ENCODE data around the gene KLB.
"Not testable (repeated sequence)": the region's sequence is repeated elsewhere in the genome, so short reads cannot be mapped to it uniquely, and the experiment has no call there.

Gene KLB

DNA sequence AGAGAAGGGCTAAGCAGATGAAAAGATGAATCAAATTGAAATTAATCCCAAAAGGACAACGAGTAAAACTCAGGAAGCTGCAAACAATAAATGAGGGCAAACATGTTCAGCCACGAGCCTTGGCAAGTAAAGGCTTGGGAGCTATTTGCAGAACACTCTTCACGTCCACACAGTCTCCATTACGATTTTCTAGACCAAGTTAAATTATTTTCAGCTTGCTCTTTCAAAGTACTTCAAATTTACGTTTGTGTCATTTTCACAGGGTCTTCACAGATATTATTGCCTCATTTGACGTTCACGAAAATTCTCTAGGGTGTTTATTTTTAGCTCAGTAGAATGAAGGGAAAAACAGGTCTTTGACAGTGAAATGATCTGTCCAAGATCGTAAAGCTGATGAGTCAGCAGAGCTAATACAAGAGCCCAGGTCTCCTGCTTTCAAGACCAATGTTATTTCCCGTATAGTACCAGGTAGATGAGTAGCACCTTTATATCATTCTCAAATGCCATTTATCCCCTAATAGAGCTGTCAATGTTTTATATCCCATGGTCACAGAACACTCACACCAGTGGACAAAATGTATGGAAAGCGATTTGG is 20.9 kb downstream of the KLB start:
- no peak for DNase-seq

DNA sequence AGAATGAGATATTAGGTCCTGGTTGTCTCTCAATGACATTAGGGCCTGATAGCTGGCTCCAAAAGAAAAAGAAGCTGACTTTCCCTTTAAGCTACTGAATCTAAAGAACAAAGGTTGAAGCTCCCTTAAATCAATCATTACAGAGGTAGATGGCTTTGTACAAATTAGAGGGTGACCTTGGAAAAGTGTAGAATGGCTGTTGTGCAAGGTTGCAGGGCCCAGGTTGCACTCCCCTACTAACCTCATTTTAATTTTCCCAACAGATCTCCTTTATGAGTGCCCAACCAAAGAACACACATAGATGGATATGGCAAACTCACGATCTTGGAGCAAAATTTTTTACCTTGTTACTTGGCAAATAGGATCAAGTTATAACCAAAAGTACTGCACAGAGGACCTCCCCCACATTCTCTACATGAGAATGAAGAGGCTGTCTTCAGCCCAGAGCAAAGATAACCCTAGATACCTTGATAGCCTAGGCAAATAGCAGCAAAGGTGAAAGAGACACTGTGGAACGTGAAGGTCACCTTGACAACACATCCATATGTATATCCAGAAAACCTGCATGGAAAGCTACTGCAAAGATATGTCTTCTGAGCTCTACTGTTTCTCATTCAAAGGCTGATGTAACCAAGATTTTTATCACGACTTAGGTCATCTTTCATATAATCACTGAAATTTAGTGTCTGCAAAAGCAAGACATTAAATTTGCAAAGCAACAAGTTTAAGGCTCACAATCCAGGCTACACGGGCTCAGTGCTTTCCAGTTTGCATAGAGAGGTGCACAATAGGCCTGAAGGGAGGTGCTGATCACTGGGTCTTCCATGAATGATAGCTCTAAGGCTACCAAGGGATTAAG is 23.0 kb downstream of the KLB start:
- no peak for DNase-seq

DNA sequence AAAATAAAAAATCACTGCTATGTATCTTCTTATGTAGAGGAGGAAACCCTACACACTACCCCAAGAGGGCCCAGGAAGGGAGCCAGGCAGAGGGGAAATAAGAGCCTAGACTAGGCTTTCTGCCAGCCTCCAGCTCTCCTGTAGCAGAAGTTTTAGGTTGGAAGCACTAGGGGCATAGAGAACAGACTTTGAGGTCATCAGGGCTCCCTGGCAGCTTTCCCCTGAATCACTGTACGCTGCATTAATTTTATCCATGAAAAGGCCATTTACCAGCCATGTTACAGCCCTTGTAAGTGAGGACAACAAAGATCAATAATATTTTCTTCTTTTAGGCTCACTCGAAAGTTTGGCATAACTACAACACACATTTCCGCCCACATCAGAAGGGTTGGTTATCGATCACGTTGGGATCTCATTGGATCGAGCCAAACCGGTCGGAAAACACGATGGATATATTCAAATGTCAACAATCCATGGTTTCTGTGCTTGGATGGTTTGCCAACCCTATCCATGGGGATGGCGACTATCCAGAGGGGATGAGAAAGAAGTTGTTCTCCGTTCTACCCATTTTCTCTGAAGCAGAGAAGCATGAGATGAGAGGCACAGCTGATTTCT is 27.3 kb downstream of the KLB start:
- DNase-seq = no peak

DNA sequence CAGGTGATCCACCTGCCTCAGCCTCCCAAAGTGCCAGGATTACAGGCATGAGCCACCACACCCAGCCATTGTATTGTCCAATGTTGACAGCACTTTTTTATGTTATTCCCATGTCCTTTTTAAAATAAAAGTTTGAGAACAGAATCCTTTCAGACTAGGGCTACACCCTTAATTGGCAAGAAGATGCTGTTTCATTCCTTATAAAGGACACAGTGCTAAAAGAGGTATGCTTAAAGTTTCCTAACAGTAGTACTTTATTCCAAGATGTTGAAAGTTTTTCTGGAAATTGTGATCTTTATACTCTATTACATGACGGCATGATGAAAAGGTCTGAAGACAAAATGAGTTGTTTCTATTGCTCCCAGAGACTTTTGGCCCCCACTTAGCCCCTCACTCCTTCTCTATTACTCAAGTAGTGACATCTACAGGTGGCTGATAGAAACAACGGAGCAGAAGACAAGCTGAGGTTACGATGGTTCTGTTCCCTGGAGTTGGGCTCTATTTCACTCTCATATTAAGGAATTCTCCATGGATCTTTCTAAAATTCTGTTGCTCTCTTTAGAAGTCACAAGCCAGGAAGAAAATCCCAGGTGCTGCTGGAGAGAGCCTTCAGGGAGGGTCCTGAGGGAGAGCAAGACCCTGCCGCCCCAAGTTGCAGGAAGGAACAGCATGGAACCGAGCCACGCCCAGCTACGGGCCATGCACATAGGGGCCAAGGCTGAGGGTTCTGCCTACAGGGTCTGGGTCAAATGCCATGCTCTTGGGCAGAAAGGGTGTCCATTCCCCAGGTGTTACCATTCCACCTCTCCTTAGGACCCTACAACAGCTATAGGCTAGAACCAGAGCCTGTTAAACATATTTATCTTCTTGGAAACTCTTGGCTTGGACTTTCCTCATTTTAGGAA is 29.2 kb downstream of the KLB start:
- DNase-seq = no peak

DNA sequence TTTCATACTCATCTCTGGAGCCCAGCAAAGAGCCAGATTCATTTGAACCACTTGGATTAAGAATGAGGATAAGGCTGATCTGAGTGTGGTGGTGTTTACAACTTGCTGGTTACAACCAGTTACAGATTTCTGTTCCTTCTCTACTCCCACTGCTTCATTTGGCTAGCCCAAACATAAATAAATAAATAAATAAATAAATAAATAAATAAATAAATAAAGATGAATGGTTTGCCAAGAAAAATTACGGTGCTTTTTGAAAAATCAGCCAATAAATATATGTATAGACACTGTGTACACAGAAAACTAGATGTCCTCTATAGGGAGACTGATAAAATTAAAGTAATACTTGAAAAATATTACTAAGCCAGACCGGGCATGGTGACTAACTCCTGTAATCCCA is 34.9 kb downstream of the KLB start:
- no peak for DNase-seq

DNA sequence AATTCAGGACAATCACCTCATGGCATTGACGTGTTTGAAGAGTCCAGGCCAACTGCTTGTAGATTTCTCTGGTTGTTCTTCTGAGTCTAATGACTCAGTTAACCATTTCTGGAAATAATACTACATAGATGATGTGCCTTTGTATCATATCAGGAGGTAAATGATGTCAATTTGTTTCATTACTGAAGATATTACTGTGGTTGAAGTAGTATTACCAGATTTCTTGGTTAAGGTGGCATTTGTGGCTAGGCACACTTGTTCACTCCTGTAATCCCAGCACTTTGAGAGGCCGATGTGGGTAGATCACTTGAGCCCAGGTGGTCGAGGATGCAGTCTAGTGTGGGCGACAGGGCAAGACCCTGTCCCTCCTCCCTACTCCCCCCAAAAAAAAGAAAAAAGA is 36.3 kb downstream of the KLB start:
- no peak for DNase-seq

DNA sequence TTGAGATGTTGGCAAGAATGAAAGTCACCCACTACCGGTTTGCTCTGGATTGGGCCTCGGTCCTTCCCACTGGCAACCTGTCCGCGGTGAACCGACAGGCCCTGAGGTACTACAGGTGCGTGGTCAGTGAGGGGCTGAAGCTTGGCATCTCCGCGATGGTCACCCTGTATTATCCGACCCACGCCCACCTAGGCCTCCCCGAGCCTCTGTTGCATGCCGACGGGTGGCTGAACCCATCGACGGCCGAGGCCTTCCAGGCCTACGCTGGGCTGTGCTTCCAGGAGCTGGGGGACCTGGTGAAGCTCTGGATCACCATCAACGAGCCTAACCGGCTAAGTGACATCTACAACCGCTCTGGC is 39.7 kb downstream of the KLB start:
- no peak for DNase-seq

DNA sequence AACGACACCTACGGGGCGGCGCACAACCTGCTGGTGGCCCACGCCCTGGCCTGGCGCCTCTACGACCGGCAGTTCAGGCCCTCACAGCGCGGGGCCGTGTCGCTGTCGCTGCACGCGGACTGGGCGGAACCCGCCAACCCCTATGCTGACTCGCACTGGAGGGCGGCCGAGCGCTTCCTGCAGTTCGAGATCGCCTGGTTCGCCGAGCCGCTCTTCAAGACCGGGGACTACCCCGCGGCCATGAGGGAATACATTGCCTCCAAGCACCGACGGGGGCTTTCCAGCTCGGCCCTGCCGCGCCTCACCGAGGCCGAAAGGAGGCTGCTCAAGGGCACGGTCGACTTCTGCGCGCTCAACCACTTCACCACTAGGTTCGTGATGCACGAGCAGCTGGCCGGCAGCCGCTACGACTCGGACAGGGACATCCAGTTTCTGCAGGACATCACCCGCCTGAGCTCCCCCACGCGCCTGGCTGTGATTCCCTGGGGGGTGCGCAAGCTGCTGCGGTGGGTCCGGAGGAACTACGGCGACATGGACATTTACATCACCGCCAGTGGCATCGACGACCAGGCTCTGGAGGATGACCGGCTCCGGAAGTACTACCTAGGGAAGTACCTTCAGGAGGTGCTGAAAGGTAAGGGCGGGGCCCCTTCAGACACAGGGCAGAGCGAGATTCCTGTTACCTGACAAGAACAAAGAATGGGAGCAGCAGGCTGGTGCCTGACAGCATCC is 40.3 kb downstream of the KLB start:
- DNase-seq = no peak

DNA sequence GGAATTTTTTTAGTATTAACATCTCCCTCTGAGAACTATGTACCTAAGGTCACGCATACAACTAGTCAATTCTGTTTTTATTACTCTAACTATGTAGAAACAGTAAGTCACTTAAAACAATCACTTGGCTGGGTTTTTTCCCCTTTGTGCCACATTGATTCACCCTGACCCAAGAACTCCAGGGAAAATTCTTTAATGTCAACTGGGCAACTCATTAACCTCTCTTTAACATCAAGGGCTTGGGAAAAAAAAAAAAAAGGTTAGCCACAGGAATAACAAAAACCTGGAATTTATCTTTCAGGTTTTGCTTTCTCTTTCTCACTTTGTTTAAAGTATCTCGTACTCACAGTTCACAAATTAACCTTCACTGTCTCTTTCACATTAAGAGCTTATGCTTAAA is 43.9 kb downstream of the KLB start:
- no peak for DNase-seq

DNA sequence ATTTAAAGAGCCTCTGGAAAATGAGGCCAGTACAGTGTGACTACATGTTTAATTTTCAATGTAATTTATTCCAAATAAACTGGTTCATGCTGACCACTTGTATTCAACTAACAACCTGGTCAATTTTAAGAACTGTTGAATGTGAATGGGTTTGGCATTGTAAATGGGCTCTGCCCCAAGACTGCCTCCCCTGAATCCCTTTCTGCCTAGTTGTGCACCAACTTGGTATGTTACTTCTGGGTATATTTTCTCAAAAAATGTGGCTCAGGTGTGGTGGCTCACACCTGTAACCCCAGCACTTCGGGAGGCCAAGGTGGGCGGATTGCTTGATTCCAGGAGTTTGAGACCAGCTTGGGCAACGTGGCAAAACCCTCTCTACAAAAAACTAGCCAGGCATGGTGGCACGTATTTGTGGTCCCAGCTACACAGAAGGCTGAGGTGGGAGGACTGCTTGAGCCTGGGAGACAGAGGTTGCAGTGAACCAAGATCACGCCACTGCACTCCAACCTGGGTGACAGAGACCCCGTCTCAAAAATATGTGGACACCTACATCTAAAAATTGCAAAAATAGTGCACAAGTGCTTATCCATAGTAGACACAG is 44.8 kb downstream of the KLB start:
- DNase-seq = no peak

DNA sequence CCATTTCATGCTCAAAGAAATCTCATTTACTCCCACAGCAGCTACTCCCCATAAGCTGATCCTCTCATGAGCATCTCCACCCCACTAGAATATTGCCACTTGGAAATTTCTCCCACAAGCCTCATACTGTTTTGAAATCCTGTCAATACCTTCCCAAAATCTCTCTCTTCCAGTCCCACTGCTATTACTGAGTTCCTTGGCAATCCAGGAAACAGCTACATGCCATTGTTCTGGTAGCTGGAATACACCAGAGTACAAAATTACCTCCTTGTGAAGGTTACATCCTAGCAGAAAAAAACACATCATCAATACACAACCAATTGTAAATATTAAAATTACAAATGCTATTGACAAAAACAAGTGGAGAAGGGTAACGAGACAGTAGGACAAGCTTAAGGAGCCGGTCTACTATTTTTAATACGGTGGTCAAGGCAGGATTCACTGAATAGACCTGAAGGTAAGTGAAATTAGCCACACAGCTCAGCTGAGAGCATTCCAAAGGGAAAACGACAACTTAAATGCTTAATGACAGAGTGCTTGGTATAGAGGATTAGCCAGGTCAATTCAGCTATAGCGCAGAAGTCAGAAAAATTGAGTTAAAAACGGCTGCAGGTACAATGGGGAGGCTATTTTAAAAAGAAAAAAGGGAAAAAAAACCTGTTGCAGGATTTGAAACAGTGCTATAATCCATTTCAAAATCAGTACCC is 45.6 kb downstream of the KLB start:
- no peak for DNase-seq

DNA sequence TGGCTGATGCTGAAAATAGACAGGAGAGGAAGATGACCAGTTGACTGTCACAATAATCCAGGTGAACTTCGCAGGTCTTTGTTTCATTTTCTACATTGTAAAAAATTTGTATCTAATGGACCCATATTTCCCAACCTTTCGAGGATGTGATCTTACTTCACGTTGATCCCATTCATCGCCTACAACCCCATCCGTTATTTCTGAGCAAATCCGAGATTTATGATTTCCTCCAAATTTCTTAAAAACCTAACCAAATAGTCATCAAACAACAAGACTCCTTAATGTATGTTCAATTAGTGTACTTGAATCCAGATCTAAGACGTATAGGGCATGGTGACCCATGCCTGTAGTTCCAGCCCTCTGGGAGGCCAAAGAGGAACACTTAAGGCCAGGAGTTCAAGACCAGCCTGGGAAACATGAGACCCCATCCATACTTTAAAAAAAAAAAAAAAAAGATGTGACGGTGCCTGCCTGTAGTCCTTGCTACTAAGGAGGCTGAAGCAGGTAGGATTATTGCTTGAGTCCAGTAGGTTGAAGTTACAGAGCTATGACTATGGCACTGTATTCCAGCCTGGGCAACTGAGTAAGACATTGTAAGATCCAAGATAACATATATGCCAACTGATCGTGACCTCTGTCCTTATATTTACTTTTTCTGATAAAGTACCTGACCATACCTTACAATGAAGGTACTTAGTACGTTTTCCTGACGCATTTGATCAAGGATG is 46.3 kb downstream of the KLB start:
- DNase-seq = no peak

DNA sequence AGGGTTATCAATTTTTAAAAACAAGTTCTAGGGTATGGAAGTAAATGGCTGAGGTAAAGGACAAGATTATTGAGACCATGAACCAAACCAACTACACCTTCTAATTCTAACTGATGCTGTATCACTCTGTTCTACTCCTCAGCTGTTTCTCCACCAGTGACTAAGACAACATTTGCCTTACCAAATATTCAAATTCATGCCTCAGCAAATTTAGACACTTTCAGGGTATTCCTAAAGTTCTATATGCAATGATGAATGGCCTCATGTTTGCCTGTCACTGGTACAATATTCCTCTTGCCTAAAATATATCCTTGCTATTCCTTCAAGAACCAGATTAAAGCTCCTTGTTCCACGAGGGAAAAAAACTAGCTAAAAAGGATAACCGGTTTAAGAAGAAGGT is 47.0 kb downstream of the KLB start:
- no peak for DNase-seq

DNA sequence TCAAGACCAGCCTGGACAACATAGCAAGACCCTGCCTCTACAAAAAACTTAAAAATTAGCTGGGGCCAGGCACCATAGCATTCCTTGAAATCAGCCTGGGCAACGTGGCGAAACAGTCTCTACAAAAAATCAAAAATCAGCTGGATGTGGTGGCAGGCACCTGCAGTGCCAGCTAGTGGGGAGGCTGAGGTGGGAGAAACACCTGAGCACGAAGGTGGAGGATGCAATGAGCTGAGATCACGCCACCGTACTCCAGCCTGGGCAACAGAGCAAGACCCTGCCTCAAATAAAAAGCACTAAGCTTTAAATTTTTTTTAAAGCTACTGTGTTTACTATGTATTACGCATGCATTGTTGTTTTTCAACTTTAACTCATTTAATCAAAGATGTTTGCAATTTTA is 48.8 kb downstream of the KLB start:
- no peak for DNase-seq

DNA sequence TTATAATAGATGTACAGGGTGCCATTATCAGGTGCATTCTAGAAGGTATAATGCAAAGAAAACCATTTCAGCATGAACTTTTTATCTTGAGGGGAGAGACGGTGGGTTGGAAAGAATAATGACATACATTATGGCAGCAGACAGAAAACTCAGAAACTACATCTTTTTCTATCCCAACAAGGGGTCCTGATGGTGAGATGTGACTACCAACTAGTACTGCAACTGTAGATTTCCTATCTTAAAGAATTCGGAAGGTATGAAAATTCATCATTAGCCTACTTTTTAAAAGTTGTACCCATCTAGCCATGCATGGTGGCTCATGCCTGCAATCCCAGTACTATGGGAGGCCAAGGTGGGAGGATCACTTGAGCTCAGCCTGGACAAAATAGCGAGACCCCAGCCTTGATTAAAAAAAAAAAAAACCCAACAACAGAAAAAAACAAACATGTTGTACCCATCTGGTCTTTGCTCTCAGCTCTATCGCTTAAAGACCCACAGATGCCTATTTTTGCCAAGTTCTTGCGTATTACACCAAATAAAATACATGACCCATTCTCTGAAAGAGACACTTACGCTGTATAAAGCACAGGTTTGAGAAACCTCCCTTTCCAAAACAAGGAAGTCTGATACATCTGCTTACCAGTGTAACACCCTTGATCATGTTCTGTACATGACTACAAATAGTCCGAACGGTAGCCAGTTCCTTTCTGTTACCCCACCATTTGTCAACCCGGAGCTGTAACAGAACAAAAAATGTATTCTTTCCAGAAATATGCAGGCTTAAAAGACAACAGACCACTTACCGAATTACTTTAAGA is 50.4 kb downstream of the KLB start:
- DNase-seq = no peak

DNA sequence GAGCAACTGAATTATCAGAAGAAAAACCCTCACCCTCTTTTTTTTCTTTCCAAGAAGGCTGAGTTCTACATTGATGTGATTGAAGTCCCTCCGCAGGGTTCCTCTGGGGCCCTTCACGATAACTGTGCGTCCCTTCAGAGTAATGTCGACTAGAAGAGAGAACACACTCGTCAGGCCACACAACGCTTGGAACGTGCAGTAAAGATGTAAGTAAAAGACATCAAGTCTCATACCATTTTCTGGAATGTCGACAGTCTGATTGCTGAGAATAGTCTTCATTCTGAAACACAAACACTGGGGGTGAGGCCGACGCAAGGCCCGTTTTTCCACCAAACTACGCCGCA is 51.4 kb downstream of the KLB start:
- DNase-seq = not testable (repeated sequence)

DNA sequence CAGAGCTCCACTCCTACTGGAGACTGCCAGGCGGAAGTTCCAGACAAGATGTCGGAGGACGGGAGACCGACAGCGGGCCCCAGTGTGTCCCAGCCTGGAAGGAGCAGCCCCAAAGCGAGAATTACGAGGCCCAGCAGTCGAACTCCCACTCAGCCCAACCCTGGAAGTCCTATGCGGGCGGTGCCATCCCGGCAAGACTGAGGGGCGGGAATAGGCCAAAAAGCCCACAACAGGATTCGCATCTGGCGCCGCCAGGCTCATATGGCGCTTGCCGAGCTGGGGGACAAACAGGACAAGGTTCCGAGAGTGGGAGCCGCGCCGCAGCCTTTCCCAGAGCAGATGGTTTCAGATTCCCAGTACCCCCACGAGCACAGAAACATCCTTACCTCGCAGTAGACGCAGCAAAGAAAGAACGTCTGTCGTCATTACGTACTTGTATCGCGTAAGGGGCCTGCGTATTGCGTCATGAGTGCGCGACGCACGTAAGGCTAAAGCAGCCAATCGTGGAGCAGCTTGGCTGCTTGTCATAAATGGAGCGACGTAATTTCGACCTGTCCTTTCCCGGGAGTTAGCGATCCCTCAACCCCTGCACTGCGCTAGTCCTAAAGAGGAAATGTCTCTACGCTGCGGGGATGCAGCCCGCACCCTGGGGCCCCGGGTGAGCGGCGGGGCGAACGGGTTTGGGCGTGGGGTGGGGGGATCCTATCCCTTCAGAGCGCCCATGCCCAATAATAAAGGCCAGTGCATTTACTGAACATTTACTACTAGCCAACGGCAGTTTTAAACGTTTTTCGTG is 52.0 kb downstream of the KLB start, which contains the start of the genes LIAS and RPL9:
Gene LIAS (plus strand): TSS at position 552 of the 796 bp plus-strand sequence. CDS start 62 bp downstream, at position 614.
Gene RPL9 (minus strand): TSS at position 418 of the 796 bp plus-strand sequence. CDS start 483 bp downstream, outside the sequence.
- DNase-seq = peak; percentile 96

DNA sequence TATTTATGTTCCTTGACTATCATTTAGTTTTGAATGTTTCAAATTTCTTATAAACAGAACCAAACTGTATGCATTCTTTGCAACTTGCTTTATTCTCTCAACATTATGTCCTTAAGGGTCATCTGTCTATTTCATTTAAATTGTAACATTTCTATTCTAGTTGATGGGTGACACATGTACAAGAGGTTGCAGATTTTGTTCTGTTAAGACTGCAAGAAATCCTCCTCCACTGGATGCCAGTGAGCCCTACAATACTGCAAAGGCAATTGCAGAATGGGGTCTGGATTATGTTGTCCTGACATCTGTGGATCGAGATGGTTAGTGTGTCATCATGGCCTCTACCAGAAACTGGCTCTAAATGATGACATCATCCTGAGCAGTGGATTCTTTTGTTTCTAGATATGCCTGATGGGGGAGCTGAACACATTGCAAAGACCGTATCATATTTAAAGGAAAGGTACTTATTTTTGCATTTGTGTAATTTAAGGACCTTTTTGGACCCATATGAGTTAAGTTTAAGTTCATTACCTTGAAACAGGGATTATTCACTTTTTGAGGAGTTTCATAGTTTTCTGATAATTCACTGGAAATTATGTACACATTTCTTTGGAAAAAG is 58.3 kb downstream of the KLB start:
- DNase-seq = no peak
